Skin epidermis (tissue), 12 donors: ENCODE results near the gene APEX2.
"Not testable (repeated sequence)": the region's sequence is repeated elsewhere in the genome, so short reads cannot be mapped to it uniquely, and the experiment has no call there.

Experiments used
- H3K27ac ChIP-seq, 21 experiments: fragments of 200-600 bp; sonication (generic) in 11 of 21; one replicate each; pipeline ENCODE4 v1.5.0; 2020; ENCODE audit warnings: mild to moderate bottlenecking in 3 of 21, inconsistent platforms in 2 of 21, moderate library complexity in 2 of 21
- H3K4me3 ChIP-seq, 7 experiments: fragments of 200-600 bp; sonication (generic) in 2 of 7; one replicate each; pipeline ENCODE4 v1.5.0; 2020; ENCODE audit warnings: inconsistent platforms in 2 of 7, mild to moderate bottlenecking in 2 of 7, moderate library complexity in 1 of 7

Gene APEX2

DNA sequence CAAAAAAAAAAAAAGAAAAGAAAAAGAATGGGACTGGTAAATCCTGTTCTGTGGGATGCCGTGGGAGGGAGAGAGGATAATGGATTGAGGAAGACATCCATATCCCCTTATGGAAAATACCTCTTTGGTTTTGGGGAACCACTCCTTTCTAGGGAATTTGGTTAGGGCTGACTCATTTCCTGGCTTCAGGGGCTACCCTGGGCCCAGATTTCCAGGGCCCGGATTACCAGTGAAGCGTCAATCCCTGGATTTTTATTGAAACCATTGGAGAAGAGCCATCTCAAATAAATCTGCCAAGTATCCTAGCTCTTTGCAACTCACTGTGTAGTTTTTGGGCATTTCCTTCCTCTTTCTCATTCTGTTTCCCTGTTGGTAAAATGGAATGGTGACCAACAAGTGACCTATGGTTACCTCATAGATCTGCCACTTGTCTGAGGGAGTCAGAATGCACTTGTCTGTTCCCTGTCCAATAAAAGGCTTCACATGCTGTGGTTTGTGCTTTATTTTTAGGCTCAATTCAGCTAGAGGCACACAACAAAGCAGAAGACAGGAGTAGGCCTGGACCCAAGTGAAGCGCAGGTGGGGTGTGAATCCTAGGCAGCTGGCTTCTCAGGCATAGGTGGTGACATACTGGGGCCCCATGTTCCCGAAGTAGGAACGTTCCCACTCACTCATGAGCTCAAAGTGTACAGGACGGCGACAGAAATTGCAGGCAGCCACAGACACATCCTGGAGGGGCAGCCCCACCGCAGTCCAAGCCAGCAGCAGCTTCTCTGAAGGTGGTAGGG lies 8.6 kb downstream of the APEX2 start:
- Histone ChIP-seq H3K4me3 (no peak overlapping the region), H3K27ac (peak overlapping the region in 16 of 21 experiments; percentile 25 to 75 (median 50))

DNA sequence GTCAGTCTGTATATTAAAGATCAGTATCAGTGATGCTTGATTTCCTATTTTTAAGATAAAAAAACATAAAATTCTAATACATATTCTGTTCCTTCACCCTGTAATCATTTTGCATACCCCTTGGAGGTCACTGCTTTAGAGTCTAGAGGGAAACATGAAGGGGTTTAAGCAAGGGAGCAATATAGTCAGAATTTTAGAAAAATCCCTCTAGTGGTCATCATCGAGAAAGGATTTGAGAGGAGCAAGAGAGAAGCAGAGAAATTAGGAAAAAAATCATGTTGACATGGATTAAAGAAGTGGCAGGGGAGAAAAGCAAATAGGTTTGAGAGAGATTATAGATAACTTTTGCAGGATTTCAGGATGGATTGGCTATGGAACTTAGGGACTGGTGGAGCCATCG lies 11.1 kb downstream of the APEX2 start:
- Histone ChIP-seq H3K27ac (no peak overlapping the region), H3K4me3 (no peak overlapping the region)

DNA sequence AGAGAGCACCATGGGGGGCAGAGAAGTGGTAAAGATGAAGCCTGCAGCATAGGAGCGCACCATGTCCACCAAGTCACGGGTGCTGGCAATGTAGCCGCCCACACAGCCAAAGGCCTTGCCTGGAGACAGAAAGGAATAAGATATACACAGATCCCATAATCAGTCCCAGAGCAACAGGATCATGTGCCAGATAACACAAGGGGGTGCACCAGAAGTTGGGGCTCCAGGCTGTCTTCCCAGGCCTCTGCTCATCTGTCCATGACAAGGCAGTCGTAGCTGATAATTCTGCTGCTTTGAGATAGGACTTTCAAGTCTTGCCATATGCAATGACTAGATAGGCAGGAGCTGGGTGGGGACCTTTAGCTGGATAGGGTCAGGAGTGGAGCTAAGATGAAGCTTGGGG lies 14.7 kb downstream of the APEX2 start:
- no peak overlapping the region for H3K4me3 ChIP-seq
- no peak overlapping the region for H3K27ac ChIP-seq

DNA sequence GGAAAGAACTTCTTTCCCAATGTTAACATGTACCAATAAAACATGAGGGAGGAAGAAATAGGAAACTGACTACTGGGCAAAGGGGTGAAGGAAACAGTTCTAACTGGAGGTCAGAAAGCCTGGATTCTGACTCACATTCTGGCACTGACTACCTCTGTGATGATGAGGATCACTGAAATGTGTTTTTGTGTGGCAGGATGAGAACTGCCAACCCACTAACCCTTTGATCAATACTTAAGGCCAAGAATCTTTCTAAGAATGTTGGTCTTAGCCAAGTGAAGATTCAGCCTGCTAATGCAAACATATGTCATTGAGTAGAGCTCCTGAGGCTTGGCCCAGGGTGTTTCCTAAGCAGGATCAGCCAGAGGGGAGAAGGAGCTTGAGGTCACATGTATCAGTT lies 26.0 kb downstream of the APEX2 start:
- Histone ChIP-seq H3K4me3 (no peak overlapping the region), H3K27ac (no peak overlapping the region)

GRCh38 chrX:55026840-55027239 lies 26.7 kb downstream of the APEX2 start:
- Histone ChIP-seq H3K27ac (no peak overlapping the region), H3K4me3 (no peak overlapping the region)

GRCh38 chrX:55028040-55028439 lies 27.9 kb downstream of the APEX2 start:
- no peak overlapping the region for H3K27ac ChIP-seq
- no peak overlapping the region for H3K4me3 ChIP-seq

DNA sequence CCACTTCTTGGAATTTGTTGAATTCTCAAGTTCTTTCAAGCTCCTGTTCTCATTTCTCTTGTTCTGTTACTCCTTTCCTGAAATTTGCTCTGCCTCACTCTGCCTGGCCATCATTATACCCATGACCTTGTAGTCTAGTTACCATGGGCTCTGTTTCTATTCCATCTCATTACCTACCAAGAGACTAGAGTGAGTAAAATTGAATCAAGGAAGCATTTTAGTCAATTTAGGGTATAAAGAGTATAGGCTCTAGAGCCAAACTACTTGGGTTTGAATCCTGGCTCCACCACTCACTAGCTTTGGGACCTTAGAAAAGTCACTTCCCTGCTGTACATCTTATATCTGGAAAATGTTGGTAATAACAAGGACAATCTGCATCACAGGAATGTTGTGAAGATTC lies 28.4 kb downstream of the APEX2 start:
- H3K4me3 ChIP-seq: no peak overlapping the region
- H3K27ac ChIP-seq: no peak overlapping the region

GRCh38 chrX:55029291-55029690 lies 29.1 kb downstream of the APEX2 start:
- Histone ChIP-seq H3K4me3 (no peak overlapping the region), H3K27ac (no peak overlapping the region)

DNA sequence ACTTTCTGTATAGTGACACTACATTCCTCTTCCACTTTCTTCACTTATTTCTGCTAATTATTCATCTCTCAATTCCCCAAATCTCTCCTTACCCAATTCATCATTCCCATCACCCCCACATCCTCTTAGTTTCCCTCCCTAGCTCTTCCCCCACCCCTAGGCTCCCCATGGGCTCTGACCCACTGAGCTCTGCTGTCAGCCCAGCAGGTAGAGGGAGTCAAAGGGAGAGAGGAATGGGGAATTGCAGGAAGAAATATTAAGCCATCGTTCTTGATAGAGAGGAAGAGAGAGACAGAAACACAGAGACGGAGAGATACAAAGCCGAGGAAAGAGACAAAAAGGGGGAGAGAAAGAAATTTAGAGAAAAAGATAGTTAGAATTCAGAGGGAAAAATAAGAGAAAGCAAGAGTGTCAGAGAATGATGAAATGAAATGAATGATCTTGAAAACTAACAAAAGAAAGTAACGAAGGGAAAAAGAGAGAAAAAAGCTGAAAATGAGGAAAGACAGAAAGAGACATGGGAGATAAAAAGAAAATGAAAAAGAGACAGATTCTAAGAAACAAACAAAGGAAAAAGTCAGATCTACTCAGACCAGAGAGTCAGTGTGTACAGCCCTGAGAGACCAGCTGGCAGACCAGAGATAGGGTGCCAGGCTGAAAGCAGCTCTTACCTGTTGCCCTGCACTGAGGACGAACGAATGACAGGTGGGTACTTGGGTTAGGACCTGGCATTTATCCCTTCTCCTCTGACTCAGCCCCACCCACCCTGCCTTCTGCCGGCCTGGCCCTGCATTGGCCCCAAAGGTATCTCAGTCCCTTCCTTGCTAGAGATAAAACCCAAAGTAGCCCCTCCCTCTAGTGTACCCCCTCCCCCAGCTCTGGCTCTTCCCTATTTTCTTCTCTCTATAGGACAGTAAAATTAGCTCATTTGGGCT lies 30.4 kb downstream of the APEX2 start, which contains the start of gene ALAS2:
ALAS2 (minus strand) TSS at position 707 of the 935 bp plus-strand sequence. CDS start 4,977 bp downstream, outside the sequence.
- Histone ChIP-seq H3K4me3 (no peak within 1 kb of the TSS), H3K27ac (no peak within 1 kb of the TSS)

DNA sequence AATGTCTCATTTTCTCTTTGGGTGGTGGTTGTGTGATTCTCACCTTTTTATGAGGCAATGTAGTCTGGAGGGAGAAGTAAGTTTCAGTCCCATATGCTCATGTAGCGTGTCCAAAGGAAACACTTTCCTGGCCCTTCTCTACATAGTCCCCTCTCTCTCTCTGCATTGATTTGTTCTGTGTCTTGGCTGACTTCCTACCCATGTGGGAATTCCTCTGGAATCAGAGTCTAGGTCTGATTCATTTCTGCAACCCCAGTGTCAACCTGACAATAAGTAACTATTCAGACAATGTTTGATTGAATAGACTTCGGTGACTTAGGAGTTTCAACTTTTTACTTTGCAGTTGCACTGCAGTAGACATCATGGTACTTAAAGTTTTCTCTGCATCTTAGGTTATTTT lies 33.3 kb downstream of the APEX2 start:
- H3K4me3 ChIP-seq: no peak overlapping the region

GRCh38 chrX:55039471-55039870 lies 39.3 kb downstream of the APEX2 start:
- H3K4me3 ChIP-seq: no peak overlapping the region
- no peak overlapping the region for H3K27ac ChIP-seq

More for the DNA sequence above, 33.3 kb downstream of the APEX2 start:
- H3K27ac ChIP-seq: no peak overlapping the region

DNA sequence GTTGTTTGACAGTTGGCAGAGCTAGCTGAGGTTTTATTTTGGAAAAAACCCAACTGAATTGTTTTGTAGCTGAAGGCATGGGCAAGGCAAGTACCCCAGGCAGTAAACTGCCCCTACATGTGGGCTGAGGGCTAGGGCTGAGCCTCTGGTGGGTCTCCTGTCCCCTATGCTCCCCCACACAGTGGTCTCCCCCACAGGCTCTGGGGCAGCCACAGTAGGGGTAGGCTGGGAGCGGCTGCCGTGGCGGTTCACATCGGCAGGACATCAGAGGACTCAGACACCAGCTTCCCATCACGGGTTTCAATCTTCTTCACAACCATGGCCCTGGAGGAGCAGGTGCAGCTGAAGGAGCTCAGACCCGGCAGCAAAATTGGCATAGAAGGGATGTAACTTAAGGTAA lies 41.4 kb downstream of the APEX2 start:
- Histone ChIP-seq H3K27ac (no peak overlapping the region), H3K4me3 (no peak overlapping the region)

DNA sequence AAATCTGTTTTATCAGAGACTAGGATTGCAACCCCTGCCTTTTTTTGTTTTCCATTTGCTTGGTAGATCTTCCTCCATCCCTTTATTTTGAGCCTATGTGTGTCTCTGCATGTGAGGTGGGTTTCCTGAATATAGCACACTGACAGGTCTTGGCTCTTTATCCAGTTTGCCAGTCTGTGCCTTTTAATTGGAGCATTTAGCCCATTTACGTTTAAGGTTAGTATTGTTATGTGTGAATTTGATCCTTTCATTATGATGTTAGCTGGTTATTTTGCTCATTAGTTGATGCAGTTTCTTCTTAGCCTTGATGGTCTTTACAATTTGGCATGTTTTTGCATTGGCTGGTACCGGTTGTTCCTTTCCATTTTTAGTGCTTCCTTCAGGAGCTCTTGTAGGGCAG lies 50.4 kb downstream of the APEX2 start:
- H3K4me3 ChIP-seq, H3K27ac ChIP-seq: not testable (repeated sequence)

DNA sequence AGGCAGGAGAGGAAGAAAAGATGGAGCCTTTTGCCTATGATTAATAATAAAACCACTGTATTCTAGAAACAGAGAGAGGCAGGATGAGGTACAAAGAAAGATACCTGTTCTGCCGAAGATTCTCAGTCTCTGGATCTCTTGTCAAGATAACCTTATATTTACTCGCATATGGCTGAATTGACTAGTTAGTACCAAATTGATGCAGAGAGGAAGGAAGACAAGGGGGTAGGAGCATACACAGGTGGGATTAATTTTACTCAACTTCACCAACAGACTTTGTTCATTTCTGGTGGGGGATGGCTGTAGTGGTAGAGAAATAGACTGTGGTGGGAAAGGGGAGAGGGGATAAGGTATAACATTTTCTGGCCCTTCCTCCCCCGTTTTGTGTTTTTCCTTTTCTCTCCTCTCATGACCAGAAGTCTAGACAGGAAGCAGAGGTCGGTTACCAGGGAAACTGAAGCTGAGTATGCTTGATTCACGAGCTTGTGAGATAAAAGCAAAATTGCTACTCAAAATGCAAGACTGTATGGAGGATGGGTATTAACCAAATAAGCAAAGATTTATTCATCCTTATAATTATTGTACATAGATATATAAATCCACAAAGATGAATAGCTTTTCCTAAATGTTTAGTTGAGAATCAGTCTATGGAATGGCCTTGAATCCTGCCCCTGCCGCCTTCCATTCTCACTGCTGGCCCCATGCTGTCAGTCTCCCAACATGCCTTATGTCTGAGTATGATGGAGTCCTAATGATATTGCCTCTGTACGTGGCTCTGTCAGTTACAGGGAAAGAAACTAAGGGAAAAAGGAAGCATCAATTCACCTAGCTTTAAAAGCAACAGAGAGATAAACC lies 56.9 kb downstream of the APEX2 start:
- Histone ChIP-seq H3K27ac (peak overlapping the region in 1 of 21 experiments; percentile 4), H3K4me3 (no peak overlapping the region)

DNA sequence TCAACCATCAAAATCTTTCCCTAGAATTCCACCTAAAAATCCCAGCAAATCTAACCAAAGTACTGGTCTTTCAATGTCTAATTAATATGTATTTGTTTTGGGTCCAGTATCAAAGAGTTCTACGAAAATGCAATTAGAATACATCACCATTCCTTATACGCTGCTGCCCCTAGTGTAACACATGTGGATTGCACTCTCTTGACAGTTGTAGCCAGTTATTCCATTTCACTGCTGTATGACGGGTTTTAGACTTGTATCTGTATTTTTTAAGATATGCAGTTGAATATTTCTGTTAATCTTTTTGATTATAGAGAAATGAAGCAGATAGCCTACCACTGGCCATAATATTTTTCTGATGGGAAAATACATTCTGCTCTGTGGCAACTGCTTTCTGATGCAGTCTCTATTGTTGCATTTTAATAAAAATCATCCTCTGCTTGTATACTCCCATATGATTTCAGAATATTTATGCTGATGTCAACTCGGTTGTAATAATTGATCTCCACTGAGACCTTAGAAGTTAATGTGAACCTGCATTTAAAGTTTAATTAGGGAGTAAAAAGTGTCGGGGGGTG lies 57.6 kb downstream of the APEX2 start:
- H3K27ac ChIP-seq: no peak overlapping the region
- H3K4me3 ChIP-seq: no peak overlapping the region
